ENCODE data around the gene SLC11A2. TPM values are rescaled to one million over a fixed set of nuclear protein-coding genes. Genes with fewer than 3 reads are reported as not detected.
A peak's percentile ranks its signal among the peaks of the same experiment; 100 is the strongest.

SLC11A2 gene
- total and polyA plus RNA-seq, 2 experiments from 2014 or later: 19.4 to 48.9 TPM

DNA sequence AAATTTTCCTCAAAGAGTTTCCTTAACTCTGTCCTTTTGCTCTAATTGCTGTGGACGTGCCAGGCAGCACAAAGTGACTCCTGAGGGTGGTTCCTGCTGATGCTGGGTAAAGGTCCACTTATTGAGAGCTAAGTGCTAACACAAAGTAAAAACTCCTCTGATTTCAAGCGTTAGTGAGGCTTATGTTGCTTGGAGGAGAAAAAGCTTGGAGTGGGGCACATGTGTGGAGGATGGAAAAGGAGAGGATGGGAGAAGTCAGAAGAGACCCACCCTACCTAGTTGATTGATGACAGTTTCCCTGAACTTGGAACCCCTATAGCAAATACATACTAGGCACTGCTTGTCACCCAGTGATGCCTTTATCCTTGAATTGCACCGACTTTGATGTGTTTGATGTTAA is 10.1 kb upstream of the SLC11A2 start (continued):
- TF ChIP-seq, protein P1, sequence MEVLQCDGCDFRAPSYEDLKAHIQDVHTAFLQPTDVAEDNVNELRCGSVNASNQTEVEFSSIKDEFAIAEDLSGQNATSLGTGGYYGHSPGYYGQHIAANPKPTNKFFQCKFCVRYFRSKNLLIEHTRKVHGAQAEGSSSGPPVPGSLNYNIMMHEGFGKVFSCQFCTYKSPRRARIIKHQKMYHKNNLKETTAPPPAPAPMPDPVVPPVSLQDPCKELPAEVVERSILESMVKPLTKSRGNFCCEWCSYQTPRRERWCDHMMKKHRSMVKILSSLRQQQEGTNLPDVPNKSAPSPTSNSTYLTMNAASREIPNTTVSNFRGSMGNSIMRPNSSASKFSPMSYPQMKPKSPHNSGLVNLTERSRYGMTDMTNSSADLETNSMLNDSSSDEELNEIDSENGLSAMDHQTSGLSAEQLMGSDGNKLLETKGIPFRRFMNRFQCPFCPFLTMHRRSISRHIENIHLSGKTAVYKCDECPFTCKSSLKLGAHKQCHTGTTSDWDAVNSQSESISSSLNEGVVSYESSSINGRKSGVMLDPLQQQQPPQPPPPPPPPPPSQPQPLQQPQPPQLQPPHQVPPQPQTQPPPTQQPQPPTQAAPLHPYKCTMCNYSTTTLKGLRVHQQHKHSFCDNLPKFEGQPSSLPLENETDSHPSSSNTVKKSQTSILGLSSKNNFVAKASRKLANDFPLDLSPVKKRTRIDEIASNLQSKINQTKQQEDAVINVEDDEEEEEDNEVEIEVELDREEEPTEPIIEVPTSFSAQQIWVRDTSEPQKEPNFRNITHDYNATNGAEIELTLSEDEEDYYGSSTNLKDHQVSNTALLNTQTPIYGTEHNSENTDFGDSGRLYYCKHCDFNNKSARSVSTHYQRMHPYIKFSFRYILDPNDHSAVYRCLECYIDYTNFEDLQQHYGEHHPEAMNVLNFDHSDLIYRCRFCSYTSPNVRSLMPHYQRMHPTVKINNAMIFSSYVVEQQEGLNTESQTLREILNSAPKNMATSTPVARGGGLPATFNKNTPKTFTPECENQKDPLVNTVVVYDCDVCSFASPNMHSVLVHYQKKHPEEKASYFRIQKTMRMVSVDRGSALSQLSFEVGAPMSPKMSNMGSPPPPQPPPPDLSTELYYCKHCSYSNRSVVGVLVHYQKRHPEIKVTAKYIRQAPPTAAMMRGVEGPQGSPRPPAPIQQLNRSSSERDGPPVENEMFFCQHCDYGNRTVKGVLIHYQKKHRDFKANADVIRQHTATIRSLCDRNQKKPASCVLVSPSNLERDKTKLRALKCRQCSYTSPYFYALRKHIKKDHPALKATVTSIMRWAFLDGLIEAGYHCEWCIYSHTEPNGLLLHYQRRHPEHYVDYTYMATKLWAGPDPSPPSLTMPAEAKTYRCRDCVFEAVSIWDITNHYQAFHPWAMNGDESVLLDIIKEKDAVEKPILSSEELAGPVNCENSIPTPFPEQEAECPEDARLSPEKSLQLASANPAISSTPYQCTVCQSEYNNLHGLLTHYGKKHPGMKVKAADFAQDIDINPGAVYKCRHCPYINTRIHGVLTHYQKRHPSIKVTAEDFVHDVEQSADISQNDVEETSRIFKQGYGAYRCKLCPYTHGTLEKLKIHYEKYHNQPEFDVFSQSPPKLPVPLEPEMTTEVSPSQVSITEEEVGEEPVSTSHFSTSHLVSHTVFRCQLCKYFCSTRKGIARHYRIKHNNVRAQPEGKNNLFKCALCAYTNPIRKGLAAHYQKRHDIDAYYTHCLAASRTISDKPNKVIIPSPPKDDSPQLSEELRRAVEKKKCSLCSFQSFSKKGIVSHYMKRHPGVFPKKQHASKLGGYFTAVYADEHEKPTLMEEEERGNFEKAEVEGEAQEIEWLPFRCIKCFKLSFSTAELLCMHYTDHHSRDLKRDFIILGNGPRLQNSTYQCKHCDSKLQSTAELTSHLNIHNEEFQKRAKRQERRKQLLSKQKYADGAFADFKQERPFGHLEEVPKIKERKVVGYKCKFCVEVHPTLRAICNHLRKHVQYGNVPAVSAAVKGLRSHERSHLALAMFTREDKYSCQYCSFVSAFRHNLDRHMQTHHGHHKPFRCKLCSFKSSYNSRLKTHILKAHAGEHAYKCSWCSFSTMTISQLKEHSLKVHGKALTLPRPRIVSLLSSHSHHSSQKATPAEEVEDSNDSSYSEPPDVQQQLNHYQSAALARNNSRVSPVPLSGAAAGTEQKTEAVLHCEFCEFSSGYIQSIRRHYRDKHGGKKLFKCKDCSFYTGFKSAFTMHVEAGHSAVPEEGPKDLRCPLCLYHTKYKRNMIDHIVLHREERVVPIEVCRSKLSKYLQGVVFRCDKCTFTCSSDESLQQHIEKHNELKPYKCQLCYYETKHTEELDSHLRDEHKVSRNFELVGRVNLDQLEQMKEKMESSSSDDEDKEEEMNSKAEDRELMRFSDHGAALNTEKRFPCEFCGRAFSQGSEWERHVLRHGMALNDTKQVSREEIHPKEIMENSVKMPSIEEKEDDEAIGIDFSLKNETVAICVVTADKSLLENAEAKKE (CRISPR knock-in tag; IDR thresholded peaks at IDR 0.05): no peak
- TF ChIP-seq NANOG (IDR thresholded peaks at IDR 0.05; ENCODE audit: borderline replicate concordance): no peak

GRCh38 chr12:51033457-51034089 is 7.4 kb upstream of the SLC11A2 start:
- Histone ChIP-seq H2AFZ (peak overlapping the region; percentile 47), H3K9me2 (ENCODE audit: insufficient read depth) (no peaks in the 10 kb centered on the region), H3K27me3 (ENCODE audit: insufficient read depth) (no peaks in the 10 kb centered on the region), H4K20me1 (replicated peaks; ENCODE audit: insufficient read depth) (no peaks in the 10 kb centered on the region), H3K27ac (ENCODE audit: low read depth) (no peak overlapping the region), H3K4me1 (ENCODE audit: insufficient read depth) (peaks cover 9% of the 10 kb centered on the region; the same call in 1 of the 2 replicates), H3K4me2 (no peak overlapping the region), H3K36me3 (ENCODE audit: insufficient read depth) (no peaks in the 10 kb centered on the region), H3K4me3 (no peak overlapping the region), H3F3A (replicated peaks; ENCODE audit: low read depth) (no peaks in the 10 kb centered on the region), H3K79me2 (replicated peaks; ENCODE audit: insufficient read depth) (no peaks in the 10 kb centered on the region)
- DNase-seq (ENCODE audit: low spot score) (no peak), ATAC-seq (peak; percentile 36; the same call in 1 of the 3 replicates)
- H3K4me3 Mint-ChIP-seq: no peak overlapping the region
- H3K9me3 Mint-ChIP-seq: no peaks in the 10 kb centered on the region
- peaks cover 4% of the 10 kb centered on the region for H3K4me1 Mint-ChIP-seq
- no peaks in the 10 kb centered on the region for H3K27me3 Mint-ChIP-seq (ENCODE audit: insufficient read depth, low read depth, poor library complexity)
- no peaks in the 10 kb centered on the region for H3K36me3 Mint-ChIP-seq (ENCODE audit: low read depth)
- H3K27ac Mint-ChIP-seq: no peak overlapping the region
- TF ChIP-seq NANOG (IDR thresholded peaks at IDR 0.05; ENCODE audit: borderline replicate concordance): no peak
- TF ChIP-seq, protein P2, sequence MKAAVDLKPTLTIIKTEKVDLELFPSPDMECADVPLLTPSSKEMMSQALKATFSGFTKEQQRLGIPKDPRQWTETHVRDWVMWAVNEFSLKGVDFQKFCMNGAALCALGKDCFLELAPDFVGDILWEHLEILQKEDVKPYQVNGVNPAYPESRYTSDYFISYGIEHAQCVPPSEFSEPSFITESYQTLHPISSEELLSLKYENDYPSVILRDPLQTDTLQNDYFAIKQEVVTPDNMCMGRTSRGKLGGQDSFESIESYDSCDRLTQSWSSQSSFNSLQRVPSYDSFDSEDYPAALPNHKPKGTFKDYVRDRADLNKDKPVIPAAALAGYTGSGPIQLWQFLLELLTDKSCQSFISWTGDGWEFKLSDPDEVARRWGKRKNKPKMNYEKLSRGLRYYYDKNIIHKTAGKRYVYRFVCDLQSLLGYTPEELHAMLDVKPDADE (IDR thresholded peaks at IDR 0.05): no peak
- TF ChIP-seq CREB1 (CRISPR knock-in tag; IDR thresholded peaks at IDR 0.05; ENCODE audit: low read depth): no peak
- no peak for TF ChIP-seq EZH2phosphoT487 (IDR thresholded peaks at IDR 0.05; ENCODE audit: unreplicated experiment)
- no peak for TF ChIP-seq STAT1 (IDR thresholded peaks at IDR 0.05; ENCODE audit: unreplicated experiment)
- TF ChIP-seq, protein P1 (CRISPR knock-in tag; IDR thresholded peaks at IDR 0.05): no peak
- TF ChIP-seq ZNF331 (CRISPR knock-in tag; IDR thresholded peaks at IDR 0.05; ENCODE audit: low read depth): no peak
- TF ChIP-seq EZH2 (IDR thresholded peaks at IDR 0.05; ENCODE audit: low read depth, unreplicated experiment): no peak

Measured in GM23338 (cell line).